ENCODE measurements around the gene CARMIL1. TPM values are rescaled to one million over a fixed set of nuclear protein-coding genes. Genes with fewer than 3 reads are reported as not detected.

The CARMIL1 gene
- total RNA-seq, 1 experiment from 2014 or later: 23.6 TPM

DNA sequence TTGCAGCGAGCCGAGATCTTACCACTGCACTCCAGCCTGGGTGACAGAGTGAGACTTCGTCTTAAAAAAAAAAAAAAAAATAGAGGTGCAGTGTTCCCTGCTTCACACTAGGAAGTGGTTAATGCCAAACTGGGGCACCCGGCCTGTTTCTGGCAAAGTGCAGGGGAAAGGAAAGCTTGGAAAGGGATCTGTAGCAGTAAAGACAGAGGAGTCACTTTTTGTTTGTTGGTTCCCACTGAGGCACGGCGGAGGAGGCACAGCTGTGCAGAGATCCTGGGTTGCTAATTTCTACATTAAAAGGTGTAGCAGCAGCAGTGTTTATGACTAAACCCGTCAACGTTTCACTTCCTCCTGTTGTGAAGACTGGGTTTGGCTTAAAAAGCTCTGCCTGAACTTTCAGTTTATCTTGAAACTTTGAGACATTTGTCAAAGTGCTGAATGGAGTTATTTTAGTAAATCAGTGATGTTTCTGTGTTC, 125.6 kb downstream of the CARMIL1 start:
- Mint-ChIP-seq H3K4me3 (no peak overlapping the region), H3K9me3 (no peaks in the 10 kb centered on the region), H3K27ac (peak overlapping the region in 2 of 3 experiments; percentile 19 to 56; a peak in 2 of 7 replicates), H3K36me3 (ENCODE audit: insufficient read depth in 1 of 3, low read depth in 3 of 3) (no peaks in the 10 kb centered on the region), H3K4me1 (peaks cover 26 to 40% of the 10 kb centered on the region in 2 experiments), H3K27me3 (ENCODE audit: low read depth) (no peaks in the 10 kb centered on the region)
- Histone ChIP-seq H3K79me1 (ENCODE audit: insufficient read depth, low read depth, low read length, poor library complexity, severe bottlenecking) (no peaks in the 10 kb centered on the region), H2BK120ac (ENCODE audit: low read depth, low read length, poor library complexity, severe bottlenecking) (no peak overlapping the region), H4K91ac (ENCODE audit: insufficient read length, low read depth, low read length) (no peak overlapping the region), H4K8ac (replicated peaks; ENCODE audit: insufficient read length, low read depth, low read length) (no peak overlapping the region), H2BK15ac (ENCODE audit: low read depth, low read length) (no peak overlapping the region), H3K23ac (ENCODE audit: insufficient read length, low read depth, low read length) (no peak overlapping the region), H3K4me1 (ENCODE audit: insufficient read depth, low read length) (peaks cover 17% of the 10 kb centered on the region), H3K56ac (ENCODE audit: insufficient read length, low read depth, low read length) (no peak overlapping the region), H4K20me1 (ENCODE audit: control insufficient read depth, insufficient read depth, insufficient read length) (no peaks in the 10 kb centered on the region), H2BK12ac (ENCODE audit: insufficient read length, low read depth, low read length) (no peak overlapping the region), H3K14ac (ENCODE audit: insufficient read depth, low read length) (no peak overlapping the region), H3K9ac (ENCODE audit: extremely low read depth, insufficient read length, low read length) (no peak overlapping the region), H3K79me2 (ENCODE audit: insufficient read depth, low read length) (peaks cover 2% of the 10 kb centered on the region; the same call in 1 of the 2 replicates), H3T11ph (ENCODE audit: low read length) (no peak overlapping the region), H3K18ac (ENCODE audit: insufficient read length, low read depth, low read length) (no peak overlapping the region), H3K27me3 (ENCODE audit: insufficient read depth, low read length) (no peaks in the 10 kb centered on the region), H3K27ac (ENCODE audit: insufficient read length, low read depth, low read length) (no peak overlapping the region), H3K4me2 (ENCODE audit: insufficient read depth, insufficient read length, low read length) (no peak overlapping the region), H2BK20ac (ENCODE audit: low read depth, low read length, poor library complexity, severe bottlenecking) (no peak overlapping the region), H3K23me2 (ENCODE audit: insufficient read length, low read depth, low read length, poor library complexity, severe bottlenecking) (no peaks in the 10 kb centered on the region), H2BK5ac (ENCODE audit: insufficient read length, low read length) (no peak overlapping the region), H2AK5ac (ENCODE audit: insufficient read length, low read length) (no peak overlapping the region), H3K9me3 (ENCODE audit: control insufficient read depth, low read depth, low read length) (no peaks in the 10 kb centered on the region), H4K5ac (ENCODE audit: insufficient read length, low read depth, low read length) (no peak overlapping the region), H3K4ac (ENCODE audit: low read depth, low read length) (no peak overlapping the region), H2AFZ (ENCODE audit: low read length) (no peak overlapping the region)
- no peak for DNase-seq
- no CpG with 5 or more reads among the region's 8 CpGs for WGBS (ENCODE audit: extremely low coverage, insufficient read length, low lambda C conversion rate)
- TF ChIP-seq, protein P1, sequence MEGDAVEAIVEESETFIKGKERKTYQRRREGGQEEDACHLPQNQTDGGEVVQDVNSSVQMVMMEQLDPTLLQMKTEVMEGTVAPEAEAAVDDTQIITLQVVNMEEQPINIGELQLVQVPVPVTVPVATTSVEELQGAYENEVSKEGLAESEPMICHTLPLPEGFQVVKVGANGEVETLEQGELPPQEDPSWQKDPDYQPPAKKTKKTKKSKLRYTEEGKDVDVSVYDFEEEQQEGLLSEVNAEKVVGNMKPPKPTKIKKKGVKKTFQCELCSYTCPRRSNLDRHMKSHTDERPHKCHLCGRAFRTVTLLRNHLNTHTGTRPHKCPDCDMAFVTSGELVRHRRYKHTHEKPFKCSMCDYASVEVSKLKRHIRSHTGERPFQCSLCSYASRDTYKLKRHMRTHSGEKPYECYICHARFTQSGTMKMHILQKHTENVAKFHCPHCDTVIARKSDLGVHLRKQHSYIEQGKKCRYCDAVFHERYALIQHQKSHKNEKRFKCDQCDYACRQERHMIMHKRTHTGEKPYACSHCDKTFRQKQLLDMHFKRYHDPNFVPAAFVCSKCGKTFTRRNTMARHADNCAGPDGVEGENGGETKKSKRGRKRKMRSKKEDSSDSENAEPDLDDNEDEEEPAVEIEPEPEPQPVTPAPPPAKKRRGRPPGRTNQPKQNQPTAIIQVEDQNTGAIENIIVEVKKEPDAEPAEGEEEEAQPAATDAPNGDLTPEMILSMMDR (conservative IDR thresholded peaks at IDR 0.05): no peak

All from H9 (cell line).